HG03196 (cell line): ENCODE measurements around the gene GPR137B.

Experiments
- ATAC-seq: cut with Tn5 transposase; IDR thresholded peaks from one replicate; pipeline ENCODE4 v1.9.1; 2021; ENCODE audit not compliant: unreplicated experiment

Gene GPR137B

DNA sequence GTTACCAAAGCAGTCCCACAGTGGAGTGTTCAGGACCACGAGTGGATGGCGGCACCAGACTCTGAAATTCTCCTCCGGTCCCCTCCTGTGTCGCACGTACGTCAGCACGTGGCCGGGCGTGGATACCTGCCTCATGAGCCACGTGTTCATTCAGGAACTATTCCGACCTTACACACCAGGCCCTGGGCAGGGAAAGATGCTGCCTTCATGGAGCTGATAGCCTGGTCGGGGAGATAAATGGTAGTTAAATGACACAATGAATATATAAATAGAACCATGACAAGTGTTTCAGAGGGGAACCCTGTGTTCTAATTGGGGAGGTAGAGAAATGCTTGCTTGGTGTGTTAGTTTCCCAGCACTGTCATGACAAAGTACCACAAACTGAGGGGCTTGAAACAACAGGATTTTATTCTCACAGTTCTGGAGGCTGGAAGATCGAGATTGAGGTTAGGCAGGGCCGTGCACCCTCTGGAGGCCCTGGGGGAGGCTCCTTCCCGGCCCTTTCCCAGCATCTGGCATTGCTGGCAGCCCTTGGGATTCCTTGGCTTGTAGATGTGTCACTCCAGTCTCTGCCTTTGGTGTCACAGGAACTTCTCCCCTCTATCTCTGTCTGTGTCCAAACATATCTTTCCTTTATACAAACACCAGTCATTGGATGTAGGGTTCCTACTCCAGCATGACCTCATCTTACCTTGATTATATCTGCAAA is 28.9 kb upstream of the GPR137B start:
- ATAC-seq, result no peak

DNA sequence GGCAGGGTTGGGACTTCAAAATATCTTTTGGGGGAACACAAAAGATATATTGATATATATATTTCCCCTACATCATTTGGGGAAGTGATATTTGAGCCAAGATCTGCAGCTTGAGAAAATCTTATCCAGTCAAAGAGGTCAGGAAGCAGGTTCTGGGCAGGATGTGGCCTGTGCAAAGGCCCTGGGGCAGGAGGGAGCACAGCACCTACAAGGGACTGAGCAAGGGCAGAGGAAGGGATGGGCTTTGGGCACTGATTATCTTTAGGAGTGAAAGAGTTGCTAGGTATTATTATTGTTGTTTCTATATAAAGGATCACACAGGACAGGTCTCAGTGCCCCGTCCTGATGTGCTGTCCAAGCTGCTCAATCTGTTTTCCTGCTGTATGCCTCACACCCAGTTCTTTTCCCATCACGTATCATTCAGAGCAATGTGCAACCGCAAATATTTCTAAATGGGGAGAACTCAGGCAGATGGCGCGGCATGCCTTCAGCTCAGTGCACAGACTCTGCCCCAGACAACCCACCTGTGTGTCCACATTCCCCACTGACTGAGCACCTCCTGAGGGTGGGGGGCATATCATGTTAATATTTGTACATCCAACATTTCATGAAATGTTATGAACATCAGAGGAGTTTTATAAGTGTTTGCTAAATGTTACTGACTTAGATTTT is 28.1 kb upstream of the GPR137B start:
- ATAC-seq, result no peak

DNA sequence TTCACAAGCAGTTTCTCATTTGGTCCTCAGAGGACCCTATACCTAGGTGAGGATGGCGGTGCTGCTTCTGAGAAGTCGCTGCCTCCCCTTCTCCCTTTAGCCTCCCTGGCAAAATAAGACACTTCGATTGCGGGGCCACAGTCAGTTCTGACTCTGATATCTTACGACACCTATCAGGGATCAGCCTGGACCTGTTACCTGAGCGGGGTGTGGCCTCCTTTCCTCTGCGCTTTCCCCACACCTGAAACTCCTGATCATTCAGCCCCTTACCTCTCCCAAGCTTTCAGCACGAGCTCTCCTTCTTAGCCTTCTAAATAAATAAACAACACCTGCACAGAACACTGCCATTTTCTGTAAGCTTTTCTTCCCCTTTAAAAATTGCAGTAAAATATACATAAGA is 24.6 kb upstream of the GPR137B start:
- ATAC-seq, result no peak

DNA sequence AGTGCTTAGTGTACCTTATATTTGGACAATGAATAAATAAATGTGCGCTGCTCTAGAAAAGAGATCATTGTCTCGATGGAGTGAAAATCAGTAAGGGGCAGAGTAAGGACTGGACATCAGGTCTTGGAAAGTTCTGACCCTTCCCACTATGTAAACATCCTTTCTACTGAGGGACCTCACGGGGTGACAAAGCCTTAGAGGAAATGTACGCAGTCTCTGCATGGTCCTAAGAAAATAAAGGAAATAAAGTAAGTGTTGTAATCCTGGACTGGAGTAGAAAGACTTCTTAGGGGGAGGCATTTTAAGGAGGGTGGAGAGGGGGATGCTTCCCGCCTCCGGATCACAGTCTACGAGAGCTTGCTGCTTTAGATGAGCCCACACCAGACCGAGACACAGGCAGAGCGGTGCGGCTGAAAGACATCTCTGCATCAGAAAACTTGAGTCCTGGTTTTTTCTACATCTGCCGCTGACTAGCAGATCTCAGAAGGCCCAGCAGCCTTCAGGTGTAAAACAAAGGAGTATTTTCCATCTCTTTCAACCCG is 22.3 kb upstream of the GPR137B start:
- ATAC-seq, result no peak

DNA sequence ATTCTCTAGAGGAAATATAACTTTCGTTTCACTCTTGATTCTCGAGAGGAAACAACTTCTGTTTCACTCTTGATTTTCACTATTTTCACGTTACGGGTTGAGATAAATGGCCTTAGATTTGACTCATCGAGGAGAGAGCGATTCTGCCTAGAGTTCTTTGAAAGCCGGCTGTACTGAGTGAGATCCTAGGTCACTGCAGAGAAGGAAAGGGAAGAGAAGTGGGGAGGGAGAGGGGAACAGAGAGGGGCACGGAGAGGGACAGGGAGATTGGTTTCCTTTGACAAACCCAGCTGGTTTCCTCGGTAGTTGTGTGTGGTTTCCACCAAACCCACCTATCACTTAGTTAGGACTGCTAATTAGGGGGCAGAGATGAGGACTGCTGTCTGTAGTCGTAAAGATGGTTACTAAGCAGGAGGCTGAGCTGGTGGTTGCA is 21.6 kb upstream of the GPR137B start:
- peak; percentile 55 for ATAC-seq

DNA sequence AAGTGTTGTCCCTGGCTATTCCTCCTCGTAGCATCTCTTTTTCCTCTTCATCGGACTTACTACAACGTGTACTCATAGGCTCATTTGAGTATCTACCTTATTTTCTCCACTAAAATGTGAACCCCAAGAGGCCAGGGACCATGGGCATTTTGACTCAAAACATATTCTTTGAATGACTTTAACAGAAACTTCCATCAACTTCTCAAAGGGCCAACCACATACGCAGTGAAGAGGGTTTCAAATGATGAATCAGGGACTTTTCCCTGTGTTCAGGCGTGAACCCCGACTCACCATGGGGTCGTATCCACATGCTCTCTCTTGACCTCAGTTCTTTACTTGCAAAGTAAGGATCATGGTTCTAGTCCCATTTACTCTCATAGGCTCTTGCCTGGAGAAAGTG is 20.2 kb upstream of the GPR137B start:
- ATAC-seq, result no peak

DNA sequence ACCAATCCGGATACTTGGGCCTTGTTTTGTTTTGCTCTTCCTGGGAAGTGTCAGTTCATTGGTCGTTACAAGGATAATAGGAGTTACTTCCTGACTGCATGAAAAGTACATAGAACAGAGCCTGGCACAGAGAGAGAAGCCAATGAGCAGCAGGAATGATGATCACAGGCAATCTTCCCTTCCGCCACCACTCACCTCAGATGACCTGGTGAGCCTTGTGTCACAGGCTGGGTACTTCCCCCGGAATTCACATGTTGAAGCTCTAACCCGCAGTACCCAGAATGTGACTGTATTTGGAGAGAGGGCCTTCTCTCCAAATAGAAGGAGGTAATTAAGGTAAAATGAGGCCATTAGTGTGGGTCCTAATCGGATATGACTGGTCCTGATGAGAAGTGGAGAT is 18.8 kb upstream of the GPR137B start:
- ATAC-seq, result no peak

DNA sequence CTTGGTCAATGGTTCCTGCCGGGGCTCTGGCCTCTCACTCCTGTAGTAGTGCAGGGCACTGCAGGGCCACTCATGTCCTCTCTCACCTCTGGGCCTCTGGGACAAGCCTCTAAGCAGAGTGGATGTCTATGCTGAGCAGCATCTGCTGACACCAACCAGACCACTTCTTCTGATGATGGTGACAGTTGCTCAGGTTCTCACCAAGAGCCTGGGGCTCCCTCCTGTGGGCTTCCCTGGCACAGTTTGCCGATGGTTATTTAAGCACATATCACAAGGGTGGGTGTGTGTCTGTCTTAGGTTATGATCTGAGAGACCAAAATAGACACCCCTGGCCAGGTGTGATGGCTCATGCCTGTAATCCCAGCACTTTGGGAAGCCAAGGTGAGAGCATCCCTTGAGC is 17.4 kb upstream of the GPR137B start:
- no peak for ATAC-seq

DNA sequence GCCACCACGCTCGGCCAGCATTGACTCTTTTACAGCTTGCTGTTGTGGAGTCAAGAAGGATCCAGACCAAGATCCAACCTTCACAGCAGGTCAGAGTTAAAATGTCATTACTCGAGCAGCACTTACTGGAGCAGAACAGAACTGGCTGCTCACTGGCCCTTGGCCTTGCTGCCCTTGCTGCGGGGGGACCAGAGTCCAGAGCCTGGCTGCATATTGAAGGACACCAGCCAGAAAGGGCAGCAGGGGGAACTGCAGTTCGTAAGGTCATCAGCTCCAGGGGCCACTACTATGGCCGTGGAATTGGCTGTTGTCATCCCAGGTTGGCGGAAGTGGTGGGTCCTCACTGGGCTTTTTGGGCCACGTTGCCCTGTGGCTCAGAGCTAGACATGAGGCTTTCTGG is 15.3 kb upstream of the GPR137B start:
- ATAC-seq, result no peak

DNA sequence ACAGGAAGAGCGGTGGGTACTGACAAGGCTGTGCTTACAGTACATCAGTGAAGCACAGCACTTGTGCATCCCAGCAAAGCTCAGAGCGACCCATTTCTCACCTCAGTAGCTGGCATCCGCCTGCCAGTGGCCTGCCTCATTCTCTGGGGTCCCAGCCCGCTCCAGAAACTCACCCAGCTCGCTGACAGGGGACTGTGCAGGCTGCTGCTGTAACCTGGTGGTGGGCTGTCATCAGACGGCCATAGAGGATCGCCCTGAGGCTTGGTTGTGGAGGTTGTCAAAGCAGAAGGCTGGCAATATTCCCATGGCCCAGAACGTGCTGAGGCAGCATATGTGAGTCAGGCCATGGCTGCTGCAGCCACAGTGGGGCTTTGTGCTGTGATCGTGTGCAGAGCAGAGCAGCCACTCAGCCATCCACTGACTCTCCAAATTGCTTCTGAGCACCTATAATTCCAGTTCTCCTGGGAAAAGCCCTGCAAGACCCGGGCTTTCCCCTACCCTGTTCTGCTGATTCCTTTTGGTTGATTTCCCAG is 13.6 kb upstream of the GPR137B start:
- ATAC-seq, result no peak

DNA sequence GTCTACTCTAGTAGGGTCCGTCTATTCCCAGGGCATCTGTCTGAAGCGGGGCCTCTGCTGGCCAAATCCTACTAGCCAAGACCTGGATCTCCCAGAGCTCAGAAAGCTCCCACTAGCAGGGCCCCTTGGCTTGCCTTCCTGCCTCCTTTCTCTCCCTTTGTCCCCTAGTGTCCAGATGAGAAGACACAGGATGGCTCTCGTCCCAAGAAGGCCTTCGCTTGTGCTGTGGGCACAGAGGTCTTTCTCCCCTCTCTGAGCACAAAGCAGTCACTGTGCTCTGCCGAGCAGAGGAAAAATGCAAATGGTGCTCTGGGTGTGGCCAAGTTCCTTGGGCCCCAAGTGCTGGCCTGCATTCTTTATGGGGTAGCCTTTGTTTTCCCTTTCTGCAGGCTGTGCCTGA is 13.0 kb upstream of the GPR137B start:
- ATAC-seq, result no peak

DNA sequence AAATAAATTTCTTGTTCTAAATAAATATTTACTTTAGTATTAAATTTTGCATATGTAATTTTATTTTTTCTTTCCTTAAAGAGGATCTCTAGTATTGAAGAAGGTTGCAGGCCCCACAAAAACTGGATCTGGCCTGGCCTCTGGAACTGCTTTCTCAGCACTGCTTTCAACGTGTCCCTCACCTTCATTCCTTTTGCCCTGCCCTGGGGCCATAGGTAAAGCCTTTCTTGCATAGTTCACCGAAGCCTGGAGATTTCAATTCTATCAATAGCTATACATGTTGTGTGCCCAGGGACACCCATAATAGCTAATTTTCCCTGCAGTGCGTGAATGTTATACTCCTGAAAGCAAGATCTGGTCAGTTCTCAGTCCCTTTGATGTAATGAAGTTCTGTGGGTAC is 12.0 kb upstream of the GPR137B start:
- no peak for ATAC-seq

DNA sequence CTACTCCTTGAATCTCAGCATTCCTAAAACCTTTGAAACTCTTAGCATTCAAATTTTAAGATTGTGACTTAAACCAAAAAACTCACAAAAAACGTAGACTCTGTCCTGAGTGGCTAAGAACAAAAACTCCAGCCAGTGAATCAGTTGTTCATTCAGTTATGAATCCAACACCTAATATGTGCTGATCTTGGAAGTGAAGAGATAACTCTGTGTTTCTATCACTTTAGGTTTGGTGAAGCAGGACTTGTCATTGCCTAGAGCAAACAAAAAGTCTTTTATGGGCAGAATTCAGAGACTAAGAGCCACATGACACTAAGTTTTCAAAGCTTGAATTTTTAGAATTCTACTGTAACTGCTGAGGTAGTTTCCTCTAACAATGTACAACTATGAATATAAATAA is 10.4 kb upstream of the GPR137B start:
- ATAC-seq, result no peak

DNA sequence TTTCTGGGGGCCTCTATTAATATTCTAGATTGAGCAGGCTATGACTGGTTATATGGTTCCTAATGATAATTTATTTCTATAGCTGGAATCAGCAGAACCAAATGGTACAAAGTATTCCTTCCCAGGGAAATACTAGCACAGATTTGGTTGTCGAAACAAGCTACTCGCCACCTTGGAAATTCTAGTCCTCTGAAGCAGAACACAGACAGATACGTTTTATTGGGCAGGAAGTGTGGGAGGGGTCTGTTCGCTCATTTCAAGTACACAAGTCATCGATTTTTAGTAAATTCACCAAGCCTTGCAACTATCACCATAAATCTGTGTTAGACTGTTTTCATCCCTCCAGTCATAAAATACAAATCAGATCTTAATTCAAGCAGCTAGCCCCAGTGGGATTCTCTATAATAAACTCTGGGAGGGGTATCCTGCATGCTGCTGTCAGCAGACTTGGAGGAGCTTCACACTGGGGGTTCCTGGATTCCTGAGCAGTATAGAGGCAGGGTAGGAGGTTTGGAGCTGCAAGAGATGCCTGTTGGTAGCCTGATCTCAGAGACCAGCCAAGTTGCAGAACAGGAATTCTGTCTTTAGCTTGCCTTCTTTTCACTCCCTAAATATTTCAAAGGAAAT is 9.8 kb upstream of the GPR137B start:
- no peak for ATAC-seq

DNA sequence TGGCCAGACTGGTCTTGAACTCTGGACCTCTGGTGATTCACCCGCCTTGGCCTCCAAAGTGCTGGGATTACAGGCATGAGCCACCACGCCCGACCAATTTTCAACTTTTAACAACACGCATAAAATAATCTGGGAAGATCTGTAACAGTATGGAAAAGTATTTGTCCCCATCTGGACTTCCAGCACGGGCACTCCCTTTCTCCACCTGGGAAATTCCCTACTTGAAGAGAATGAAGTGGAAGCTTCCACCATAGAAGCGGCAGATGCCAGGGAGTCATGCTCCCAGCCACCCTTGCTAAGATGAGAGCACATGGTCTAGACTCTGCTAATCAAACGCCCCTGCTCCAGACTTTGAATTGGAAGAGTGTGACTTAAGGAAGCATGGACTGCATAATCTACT is 9.0 kb upstream of the GPR137B start:
- ATAC-seq, result no peak

DNA sequence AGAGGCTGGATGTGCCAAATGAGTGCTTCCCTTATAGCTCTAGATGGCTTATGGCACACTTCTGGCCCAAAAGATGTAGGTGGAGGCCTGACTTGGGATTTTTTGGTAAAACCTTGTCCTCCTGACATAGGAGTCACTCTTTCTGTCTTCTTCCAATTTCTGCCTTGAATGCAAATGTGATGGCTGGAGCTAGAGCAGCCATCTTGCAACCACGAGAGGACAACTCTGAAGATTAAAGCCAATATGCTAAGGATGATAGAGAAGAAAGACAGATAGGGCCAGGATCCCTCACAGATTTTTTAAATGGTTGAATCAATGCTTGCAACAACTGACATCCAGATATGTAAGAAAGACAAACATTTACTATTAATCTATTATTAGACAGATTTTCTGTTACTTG is 8.5 kb upstream of the GPR137B start:
- no peak for ATAC-seq

DNA sequence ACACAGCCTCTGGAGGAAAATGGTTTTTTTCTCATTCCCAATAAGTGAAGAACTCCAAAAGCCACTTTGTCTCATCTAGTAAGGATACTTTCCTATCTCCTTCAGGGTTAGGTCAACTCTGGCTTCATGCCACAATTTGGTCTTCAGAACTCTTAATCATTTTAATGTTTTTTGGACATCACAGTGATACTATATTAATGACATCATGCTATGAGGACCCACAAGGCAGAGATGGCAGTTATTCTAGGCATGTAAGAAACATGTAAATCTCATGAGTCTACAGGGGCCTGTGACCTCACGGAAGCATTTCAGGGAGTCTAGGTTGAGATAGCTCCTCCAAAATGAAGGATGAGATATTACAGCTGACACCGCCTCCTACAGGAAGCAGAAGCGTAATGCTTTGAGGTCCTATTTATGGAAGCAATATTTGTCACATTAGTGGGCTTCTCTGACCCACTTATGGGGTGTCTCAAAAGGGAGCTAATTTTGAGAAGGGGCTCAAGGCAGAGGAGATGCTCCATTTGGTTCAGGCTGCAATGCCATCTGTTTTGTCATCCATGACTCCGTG is 5.0 kb upstream of the GPR137B start:
- ATAC-seq, result no peak

DNA sequence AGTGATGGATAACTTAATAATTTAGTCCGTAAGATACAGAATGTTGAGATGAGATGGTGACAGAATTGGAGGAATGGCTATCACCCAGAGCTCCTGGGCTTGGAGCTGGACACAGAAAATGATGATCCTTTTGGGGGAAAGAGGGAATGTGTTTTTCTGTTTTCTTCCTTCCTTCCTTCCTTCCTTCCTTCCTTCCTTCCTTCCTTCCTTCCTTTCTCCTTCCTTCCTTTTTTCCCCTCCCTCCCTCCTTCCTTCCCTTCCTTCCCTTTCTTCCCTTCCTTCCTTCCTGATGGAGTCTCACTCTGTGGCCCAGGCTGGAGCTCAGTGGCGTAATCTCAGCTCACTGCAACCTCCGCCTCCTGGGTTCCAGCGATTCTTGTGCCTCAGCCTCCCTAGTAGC is 2.8 kb upstream of the GPR137B start:
- ATAC-seq, result no peak

DNA sequence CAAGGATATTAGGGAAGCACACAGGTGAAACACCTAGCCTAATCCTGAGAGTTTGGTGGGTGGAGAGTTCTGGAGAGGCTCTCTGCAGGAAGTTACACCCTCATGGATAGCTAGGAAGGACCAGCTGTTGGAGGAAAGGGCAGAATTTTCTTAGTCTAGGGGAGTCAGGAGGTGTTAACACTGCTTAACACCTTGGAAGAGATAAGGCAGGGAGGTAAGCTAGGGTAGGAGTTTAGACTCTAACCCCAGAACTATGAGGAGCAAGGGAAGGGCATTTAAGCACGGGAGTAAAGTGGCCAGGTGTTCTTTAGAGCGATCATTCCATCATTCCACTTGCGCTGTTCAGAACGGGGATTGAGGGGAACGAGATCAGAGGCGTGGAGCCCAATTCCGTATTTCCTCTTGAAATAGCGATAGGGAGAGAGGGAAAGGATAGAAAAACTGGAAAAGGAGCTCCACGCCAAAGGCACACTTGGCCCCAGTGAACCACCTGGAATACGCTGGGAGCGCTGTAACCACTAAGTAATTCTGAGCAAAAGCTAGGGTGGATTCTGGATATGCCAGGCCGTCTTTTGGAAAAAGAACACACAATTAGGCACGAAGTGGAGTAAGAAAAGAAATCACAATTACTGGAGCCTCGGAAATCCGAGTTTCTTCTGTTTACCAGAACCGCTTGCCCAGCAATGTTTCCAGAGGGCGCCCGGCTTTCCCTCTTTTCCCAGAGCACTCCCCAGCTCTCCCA is 1.5 kb upstream of the GPR137B start:
- no peak for ATAC-seq

DNA sequence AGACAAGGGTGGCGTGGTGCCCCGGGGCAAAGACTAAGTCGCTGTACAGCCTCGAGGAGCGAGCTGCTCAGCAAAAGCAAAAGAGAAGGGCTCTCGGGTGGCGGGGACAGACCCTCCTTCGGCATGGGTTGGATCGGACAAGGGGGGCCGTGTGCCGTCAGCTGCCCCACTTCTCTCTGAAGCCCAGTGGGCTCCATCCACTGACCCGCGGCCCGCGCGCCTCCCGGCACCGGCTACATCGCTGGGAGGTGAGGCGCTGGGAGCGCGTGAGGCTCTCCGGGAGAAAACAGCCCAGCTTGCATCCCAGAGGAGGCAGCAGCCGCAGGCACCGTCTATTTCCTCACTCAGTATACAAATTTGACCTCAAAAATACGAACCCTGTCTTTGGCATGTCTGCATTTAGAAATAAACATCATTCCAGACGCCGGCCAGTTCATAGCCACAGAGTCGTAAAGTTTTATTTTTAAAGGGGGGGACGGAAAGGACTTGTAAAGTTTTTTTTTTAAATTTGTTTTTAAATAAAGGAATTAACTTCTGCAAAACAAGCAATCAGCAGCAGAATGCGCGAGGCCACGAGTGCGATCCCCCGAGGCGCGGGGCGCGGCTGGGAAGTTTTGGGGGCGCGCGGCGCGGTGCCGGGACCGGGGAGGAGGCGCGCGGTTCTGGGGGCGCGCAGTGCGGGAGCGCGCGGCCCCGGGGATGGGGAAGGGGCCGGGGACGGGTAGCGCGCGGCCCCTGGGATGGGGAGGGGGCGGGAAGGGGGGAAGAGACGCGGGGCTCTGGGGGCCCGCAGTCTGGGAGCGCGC is 689 bp upstream of the GPR137B start:
- ATAC-seq, result peak; percentile 14
